ENCODE results near the gene RIPOR3.
"Not testable (repeated sequence)": the region's sequence is repeated elsewhere in the genome, so short reads cannot be mapped to it uniquely, and the experiment has no call there.

Gene RIPOR3

DNA sequence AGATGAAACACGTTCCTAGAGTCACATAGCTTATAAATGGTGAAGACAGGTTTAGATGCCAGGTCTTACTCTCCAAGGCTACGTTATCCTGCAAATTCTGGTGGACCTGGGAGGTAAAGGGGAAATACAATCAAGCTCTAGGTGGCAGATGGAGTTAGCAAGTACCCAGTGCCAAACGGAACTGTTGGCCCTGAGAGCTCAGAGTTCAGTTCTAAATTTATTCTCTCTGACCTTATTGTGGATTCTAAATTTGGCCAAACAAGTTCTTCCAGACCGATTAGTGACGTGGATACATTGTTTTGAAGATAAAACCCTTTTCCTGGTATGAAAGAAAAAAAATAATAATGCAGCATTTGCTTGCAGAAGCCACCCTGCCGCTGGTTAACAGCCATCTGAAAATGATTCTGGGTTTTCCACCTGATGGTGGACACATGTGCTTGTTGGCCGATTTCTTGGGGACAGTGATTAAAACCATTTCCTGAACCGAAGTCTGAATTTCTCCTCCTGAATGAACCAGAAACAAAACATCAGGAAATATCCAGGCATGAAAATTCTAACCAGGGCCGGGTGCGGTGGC is 32.5 kb downstream of the RIPOR3 start:
- no peak for DNase-seq (ENCODE audit: low spot score)

DNA sequence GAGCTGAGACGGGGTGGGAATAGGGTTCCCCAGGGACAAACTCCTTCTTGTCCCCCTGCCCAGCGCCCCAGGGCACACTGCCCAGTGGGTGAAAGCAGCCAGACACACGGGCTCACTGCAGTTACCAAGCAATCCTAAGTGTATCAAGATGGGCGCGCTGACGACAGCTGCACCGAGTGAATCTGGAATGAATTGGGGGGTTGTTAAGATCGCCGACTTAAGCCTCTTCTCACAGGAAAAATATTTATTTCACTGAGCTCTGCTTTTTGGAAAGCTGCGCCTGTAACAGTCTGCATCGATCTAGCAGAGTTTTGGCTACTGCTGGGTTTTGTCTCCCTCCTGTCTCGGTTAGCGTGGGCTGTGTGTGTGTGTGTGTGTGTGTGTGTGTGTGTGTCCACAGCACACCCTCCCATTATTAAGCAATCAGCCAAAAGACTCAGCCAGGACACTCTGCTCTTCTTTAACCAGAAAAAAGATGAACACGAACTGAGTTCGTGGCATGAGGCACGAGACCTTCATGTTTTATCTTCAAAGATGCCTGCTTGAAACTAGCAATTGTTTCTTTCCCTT is 35.9 kb downstream of the RIPOR3 start:
- DNase-seq (ENCODE audit: low spot score), result no peak

GRCh38 chr20:50654904-50655303 is 36.4 kb downstream of the RIPOR3 start:
- DNase-seq (ENCODE audit: low spot score), result no peak

GRCh38 chr20:50652702-50653294 is 38.5 kb downstream of the RIPOR3 start:
- DNase-seq (ENCODE audit: low spot score), result no peak

DNA sequence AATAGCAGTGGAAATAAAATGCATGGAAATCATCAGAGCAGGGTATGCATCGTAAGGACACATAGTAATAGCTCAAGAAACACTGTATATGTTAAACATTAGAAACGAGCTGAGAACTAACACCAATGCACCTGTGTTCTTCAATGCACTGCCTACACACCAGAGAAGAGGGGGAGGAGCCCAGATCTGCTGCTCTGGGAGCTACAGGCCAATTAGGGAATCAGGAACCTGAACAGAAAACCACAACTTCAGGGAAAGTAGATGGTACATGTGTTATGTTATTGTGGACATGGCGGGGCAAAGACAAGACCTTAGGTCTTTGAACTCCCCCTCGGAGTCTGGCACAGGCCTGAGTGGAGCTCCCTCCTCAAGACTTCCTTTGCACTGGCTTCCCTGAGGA is 39.7 kb downstream of the RIPOR3 start:
- no peak for DNase-seq (ENCODE audit: low spot score)

GRCh38 chr20:50649590-50649989 is 41.8 kb downstream of the RIPOR3 start:
- DNase-seq (ENCODE audit: low spot score), result no peak

- no peak for DNase-seq (ENCODE audit: low spot score)
Measured at GRCh38 chr20:50648651-50649050, 42.7 kb downstream of the RIPOR3 start.

GRCh38 chr20:50646483-50646996 is 44.8 kb downstream of the RIPOR3 start:
- DNase-seq (ENCODE audit: low spot score), result no peak

DNA sequence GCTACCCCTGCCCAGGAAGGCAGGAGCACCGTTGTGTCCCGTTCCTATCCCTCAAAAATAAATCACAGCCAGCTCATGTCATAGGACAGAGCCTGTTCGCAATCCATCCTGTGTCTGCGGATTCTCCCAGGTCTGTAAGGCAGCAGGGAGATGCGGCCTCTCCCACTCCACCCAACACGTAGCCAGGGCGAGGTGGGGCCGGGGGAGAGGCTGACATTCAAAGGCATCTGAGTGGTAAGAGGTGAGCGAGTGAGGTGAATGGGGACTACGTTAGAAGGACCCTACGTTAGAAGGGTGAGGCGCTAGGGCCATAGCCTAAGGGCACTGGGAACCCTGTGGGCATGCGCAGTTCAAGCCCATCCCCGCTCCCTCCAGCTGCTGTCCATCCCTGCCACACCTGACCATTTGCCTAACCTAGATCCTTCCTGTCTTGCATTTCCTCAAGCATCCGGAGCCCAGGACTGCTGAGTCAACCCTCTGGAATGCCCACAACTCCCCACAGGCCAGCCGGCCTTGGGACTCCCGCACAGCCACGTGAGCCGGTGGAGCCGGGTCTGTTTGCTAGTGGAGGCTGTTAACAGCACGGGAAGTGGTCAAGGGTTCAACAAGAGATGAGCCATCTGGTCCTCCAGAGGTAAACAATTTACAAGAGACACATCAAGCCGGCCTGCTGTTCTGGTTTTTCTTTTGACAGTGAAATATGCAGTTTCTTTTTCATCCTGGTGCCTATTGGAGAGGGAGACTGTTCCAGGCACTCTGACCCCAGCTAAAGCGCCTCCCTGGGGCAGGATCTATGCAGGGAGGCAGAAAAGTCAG is 45.9 kb downstream of the RIPOR3 start:
- DNase-seq (ENCODE audit: low spot score), result peak; percentile 79

GRCh38 chr20:50642288-50642803 is 49.0 kb downstream of the RIPOR3 start:
- DNase-seq (ENCODE audit: low spot score), result no peak

- not testable (repeated sequence) for DNase-seq (ENCODE audit: low spot score)
Measured at GRCh38 chr20:50641625-50642287, 49.6 kb downstream of the RIPOR3 start.

DNA sequence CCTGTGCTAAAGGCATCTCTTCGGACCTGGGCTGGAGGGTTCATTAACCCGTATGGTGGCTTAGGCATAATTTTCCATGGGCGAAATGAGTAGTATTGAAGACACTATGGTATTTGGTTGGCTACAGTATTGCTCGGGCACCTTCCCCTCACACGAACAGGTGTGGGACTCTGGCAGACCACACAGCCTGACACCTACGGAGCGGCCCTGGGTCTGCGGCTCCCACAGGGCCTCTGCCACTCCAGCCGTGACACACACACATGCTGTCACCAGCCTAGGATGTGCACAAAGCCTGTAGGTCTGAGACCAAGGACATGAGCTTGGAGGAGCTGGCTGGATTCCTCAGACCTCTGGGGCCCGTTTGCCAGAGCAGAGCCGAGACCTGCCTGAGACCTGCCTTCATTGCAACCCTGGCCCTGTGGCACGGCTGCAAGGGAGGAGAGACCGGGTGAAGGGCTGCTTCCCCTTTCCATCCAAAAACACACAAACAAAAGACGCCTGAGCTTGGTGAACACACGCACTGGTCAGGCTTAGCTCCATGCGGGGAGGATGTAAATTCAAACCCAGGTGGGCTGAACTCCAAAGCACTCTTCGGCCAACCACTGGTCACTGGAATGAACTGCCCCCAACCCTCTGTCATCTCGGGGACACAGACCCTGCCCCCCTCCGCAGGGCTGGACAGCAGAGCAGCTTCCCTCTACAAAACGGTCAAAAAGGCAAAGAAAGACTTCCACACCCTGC is 51.2 kb downstream of the RIPOR3 start:
- DNase-seq (ENCODE audit: low spot score), result not testable (repeated sequence)

DNA sequence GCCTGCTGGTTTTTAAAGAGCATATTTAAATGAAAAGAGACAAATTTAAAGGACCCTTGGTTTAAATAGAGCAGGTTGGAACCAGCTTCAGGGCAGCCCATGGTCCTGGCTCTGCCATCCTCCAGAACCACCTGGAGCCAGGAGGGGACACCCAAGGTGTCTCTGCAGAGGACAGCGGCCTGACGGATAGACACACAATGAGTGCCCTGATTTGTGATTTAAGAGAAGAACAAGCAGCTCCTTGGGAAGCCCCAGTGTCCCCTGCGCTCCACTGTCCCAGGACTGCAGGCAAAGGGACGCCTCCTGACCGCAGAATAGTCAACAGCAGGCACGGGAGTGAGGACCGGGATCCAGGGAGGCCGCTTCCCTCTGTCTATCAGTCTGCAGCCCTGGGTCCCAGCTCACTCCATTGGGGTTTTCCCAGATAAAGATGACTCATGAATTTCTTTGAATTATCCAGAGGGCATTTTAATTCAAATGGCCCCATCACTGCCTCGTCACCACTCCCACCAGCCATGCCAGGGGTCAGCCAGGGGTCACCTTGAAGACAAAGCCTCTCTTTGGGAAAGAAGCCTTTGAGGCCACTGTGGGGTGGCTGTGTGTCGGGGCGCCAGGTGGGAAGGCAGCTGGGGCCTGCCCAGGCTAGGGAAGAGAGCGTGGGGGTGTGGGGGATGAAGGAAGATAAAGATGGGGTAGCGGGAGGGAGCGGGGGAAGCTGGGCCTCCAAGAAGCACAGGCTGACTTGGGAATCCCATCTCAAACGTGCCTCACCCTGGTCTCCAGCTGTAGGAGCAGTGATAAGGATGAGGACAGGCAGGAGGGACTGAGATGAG is 53.1 kb downstream of the RIPOR3 start:
- peak; percentile 45 for DNase-seq (ENCODE audit: low spot score)

DNA sequence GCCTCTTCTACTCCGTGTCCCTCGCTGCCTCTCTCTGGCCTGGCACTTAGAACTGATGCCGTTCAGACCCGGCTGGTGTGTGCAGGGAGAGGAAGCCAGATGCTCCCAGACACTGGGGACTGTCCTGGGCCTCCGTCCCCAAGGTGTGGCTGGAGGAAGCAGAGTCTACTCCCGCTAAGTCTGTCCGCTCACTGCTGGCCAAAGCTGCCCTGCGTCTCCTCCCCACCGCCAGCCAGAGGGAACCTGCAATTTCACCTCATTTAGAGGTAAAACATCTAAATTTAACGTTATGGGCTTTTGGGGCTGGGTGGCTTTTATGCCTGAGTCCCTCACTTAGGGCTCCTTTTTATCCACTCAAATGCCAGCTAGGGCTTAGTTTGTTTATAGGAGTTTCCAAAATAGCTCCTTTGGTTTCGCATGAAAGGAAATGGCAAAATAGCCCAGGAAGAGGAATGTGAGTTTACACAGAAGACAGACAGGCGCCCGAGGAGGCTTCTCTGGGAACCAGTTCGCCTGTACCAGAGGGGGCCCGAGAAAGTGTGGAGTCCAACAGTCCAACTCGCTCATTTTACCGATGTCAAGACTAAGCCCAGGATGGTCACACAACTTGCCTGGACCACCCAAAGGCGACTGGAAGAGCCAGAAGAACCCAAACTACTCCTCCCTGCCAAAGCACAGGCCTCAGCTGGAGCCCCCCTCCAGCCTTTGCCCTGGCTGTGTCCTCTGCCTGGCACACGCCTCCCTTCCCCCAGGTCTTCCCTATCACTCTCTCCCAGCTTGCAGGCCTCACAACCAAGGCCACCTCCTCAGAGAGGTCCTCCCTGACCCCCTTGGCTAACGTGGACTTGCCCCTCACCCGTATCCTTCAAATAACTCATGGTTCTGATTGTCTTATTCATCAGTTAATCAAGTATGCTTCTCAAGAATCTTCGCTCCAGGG is 54.5 kb downstream of the RIPOR3 start:
- DNase-seq (ENCODE audit: low spot score), result no peak

DNA sequence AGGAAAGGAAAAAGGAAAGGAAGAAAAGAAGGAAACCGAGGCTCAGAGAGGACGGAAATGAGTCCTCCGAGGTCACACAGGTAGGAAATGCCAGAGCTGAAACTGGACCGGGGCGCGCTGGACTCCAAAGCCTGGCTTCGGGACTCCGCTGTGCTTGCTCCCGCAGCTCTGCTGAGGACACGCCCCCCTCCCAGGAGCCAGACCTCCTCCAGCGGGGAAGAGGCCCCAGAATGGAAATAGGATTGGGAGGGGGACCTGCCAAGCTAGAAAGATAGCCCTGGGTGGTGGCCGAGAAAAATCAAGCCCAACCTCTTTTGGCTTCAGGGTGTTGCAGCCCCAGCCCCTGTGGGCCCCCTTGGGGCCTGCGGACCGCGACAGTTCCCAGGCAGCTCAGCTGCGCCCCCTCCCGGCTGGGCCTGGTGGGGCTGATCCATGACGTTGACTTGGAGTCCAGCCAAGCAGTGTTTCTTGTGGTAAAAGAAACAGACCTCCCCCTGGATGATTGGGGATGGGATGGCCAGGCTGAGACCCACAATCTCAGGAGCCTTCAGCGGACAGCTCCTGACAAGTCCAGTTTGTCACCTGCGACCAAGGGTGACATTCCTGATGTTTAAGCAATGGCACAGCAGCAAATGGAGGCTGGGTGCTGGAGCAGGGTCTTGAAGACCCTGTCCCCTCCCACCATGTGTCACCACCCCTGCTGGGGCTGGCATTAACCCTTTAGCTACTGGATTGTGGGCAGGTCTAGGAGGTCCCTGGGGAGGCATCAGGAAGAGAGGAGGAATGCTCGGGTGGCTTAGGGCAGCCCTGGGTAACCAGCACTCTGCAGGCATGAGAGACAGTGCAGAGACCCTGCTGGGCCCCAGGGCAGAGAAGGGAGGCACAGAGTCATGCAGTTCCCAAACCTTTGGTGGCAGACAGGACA is 55.4 kb downstream of the RIPOR3 start:
- DNase-seq (ENCODE audit: low spot score), result peak; percentile 89

- DNase-seq (ENCODE audit: low spot score), result no peak
Measured at GRCh38 chr20:50635014-50635557, 56.3 kb downstream of the RIPOR3 start.

- no peak for DNase-seq (ENCODE audit: low spot score)
Measured at GRCh38 chr20:50634191-50634590, 57.2 kb downstream of the RIPOR3 start.

GRCh38 chr20:50633361-50633760 is 58.0 kb downstream of the RIPOR3 start:
- DNase-seq (ENCODE audit: low spot score), result no peak
